ENCODE results near the gene TARS1.

GRCh38 chr5:33409435-33410170 is 31.2 kb upstream of the TARS1 start:
- TF ChIP-seq RAD21 (IDR thresholded peaks at IDR 0.05; ENCODE audit: low read depth) (no peak), USF1 (IDR thresholded peaks at IDR 0.05) (no peak), TEAD4 (IDR thresholded peaks at IDR 0.05) (no peak), NFIC (IDR thresholded peaks at IDR 0.05) (no peak), EP300 (IDR thresholded peaks at IDR 0.05; ENCODE audit: borderline replicate concordance) (no peak), MAX (IDR thresholded peaks at IDR 0.05) (no peak), CREB1 (IDR thresholded peaks at IDR 0.05; ENCODE audit: low read depth) (no peak), YY1 (IDR thresholded peaks at IDR 0.05; ENCODE audit: low read depth) (no peak), TAF1 (IDR thresholded peaks at IDR 0.05; ENCODE audit: low read depth) (no peak), TCF12 (IDR thresholded peaks at IDR 0.05; ENCODE audit: low read depth) (no peak), REST (IDR thresholded peaks at IDR 0.05; ENCODE audit: low read depth) (no peak), CEBPB (IDR thresholded peaks at IDR 0.05) (no peak), FOXM1 (IDR thresholded peaks at IDR 0.05; ENCODE audit: borderline replicate concordance, low read depth) (no peak)
